Measurements from ENCODE around the gene MBD3L2B.

Gene MBD3L2B

GRCh38 chr19:6988257-6988656, 33.0 kb downstream of the MBD3L2B start:
- no peak for DNase-seq (ENCODE audit: low read depth in 1 of 2, low spot score in 1 of 2)
- no peaks in the 10 kb centered on the region for H3K27me3 ChIP-seq (ENCODE audit: insufficient read depth, poor library complexity, severe bottlenecking)
- no peak overlapping the region for H3K4me3 ChIP-seq (replicated peaks; ENCODE audit: insufficient read depth, low read length)
- TF ChIP-seq POLR2AphosphoS5 (IDR thresholded peaks at IDR 0.05; ENCODE audit: low read depth) (no peak), GABPA (IDR thresholded peaks at IDR 0.05; ENCODE audit: low read depth) (no peak), CTCF (IDR thresholded peaks at IDR 0.05; ENCODE audit: insufficient read depth, low read length) (no peak), SPI1 (IDR thresholded peaks at IDR 0.05; ENCODE audit: borderline replicate concordance, low read depth) (no peak), REST (IDR thresholded peaks at IDR 0.05; ENCODE audit: insufficient replicate concordance, low read depth) (no peak)
- H3K27ac ChIP-seq (replicated peaks): no peak overlapping the region

GRCh38 chr19:6987850-6988249, 33.4 kb downstream of the MBD3L2B start:
- no peaks in the 10 kb centered on the region for H3K27me3 ChIP-seq (ENCODE audit: insufficient read depth, poor library complexity, severe bottlenecking)
- DNase-seq (ENCODE audit: low read depth in 1 of 2, low spot score in 1 of 2): no peak
- H3K27ac ChIP-seq (replicated peaks): no peak overlapping the region
- H3K4me3 ChIP-seq (replicated peaks; ENCODE audit: insufficient read depth, low read length): no peak overlapping the region
- TF ChIP-seq SPI1 (IDR thresholded peaks at IDR 0.05; ENCODE audit: borderline replicate concordance, low read depth): no peak

DNA sequence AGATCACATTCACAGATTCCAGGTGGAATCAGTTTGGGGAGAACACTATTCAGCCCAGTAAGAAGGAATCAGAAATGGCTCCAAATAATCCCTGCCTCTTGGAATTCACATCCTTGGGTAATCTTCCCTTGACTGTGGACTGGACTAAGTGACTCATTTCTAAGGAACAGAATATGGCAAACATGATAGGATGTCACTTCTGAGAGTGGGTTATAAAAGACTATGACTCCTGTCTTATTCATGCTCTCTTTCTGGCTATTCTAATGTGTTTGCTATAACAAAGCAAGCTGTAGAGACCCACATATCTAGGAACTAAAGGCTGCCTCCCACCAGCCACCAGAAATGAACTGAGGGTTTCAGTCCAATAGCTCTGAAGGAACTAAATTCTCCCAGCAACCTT, 37.8 kb downstream of the MBD3L2B start:
- DNase-seq (ENCODE audit: low read depth in 1 of 2, low spot score in 1 of 2): no peak
- H3K4me3 ChIP-seq (replicated peaks; ENCODE audit: insufficient read depth, low read length): no peak overlapping the region
- no peaks in the 10 kb centered on the region for H3K27me3 ChIP-seq (ENCODE audit: insufficient read depth, poor library complexity, severe bottlenecking)

More for the DNA sequence above, 37.8 kb downstream of the MBD3L2B start:
- H3K27ac ChIP-seq (replicated peaks): no peak overlapping the region
- TF ChIP-seq CTCF (IDR thresholded peaks at IDR 0.05; ENCODE audit: insufficient read depth, low read length) (no peak), GABPA (IDR thresholded peaks at IDR 0.05; ENCODE audit: low read depth) (no peak), SPI1 (IDR thresholded peaks at IDR 0.05; ENCODE audit: borderline replicate concordance, low read depth) (no peak), POLR2AphosphoS5 (IDR thresholded peaks at IDR 0.05; ENCODE audit: low read depth) (no peak), REST (IDR thresholded peaks at IDR 0.05; ENCODE audit: insufficient replicate concordance, low read depth) (no peak)

All from HL-60 (cell line).